IPS DF 6.9 (cell line): ENCODE data around the gene TPK1.
"Not testable (repeated sequence)": the region's sequence is repeated elsewhere in the genome, so short reads cannot be mapped to it uniquely, and the experiment has no call there.

ENCODE experiments used
- DNase-seq: peaks from one replicate; pipeline ENCODE4 v3.0.0-alpha.2; 2013; ENCODE audit warnings: low read depth, low spot score
- H3K27ac ChIP-seq: one replicate; pipeline ENCODE4 v1.5.1; 2013; ENCODE audit warnings: low read length, control low read depth
- H3K27me3 ChIP-seq: 2 replicates; pipeline ENCODE4 v1.6.1; 2013; ENCODE audit warnings: mild to moderate bottlenecking, low read length; ENCODE audit not compliant: control insufficient read depth, insufficient read depth
- H3K36me3 ChIP-seq: 2 replicates; pipeline ENCODE4 v1.6.1; 2013; ENCODE audit warnings: low read length; ENCODE audit not compliant: control insufficient read depth, insufficient read depth
- H3K4me1 ChIP-seq: 2 replicates; pipeline ENCODE4 v1.6.1; 2013; ENCODE audit warnings: low read length; ENCODE audit not compliant: control insufficient read depth, insufficient read depth
- H3K4me3 ChIP-seq: 2 replicates; pipeline ENCODE4 v1.5.1; 2013; ENCODE audit warnings: mild to moderate bottlenecking, low read length
- H3K9me3 ChIP-seq: 2 replicates; pipeline ENCODE4 v1.6.1; 2013; ENCODE audit warnings: low read length, inconsistent platforms; ENCODE audit not compliant: control insufficient read depth, insufficient read depth
- WGBS: extraction: QIAGEN DNeasy Blood & Tissue Kit; methylation state at CpG from one replicate; pipeline ENCODE4 v1.1.7; 2013; ENCODE audit warnings: mixed read lengths, missing lambda C conversion rate; ENCODE audit not compliant: insufficient read length, insufficient coverage; 5-methylcytosine and 5-hydroxymethylcytosine counted together

TPK1 gene

DNA sequence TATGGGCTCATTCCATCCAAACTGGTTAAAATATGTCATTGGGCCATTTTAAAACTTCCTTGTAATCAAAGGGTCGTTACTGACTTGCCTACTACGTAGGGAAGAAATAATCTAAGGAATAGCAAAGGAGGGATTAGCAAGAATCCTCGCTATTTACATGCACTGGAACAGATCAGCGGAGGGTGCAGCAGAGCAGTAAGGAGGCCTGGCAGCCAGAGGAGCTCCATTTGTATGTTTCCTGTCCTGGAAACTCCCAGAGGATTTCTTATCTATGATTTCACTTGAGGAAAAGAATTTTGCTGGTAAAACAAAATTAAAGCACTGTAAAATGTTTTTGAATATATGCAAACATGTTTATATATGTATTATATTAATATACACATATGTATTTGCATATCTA is 107.3 kb downstream of the TPK1 start:
- DNase-seq = no peak
- Histone ChIP-seq H3K4me3 (no peak overlapping the region), H3K4me1 (no peaks in the 10 kb centered on the region), H3K36me3 (no peaks in the 10 kb centered on the region), H3K27me3 (no peaks in the 10 kb centered on the region), H3K9me3 (no peaks in the 10 kb centered on the region), H3K27ac (no peak overlapping the region)
- no CpG with 5 or more reads among the region's 4 CpGs for WGBS

DNA sequence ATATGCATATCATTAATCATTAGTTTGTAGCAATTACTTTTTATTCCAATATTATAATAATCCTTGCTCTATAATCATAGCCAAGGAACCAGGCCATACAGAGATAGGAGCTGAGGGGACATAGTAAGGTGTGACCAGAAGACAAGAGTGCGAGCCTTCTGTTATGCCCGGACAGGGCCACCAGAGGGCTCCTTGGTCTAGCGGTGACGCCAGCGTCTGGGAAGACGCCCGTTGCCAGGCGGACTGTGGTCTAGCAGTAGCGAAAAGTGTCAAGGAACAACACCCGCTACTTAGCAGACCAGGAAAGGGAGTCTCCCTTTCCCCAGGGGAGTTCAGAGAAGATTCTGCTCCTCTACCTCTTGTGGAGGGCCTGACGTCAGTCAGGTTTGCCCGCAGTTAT is 109.0 kb downstream of the TPK1 start:
- H3K4me1 ChIP-seq, H3K36me3 ChIP-seq, H3K9me3 ChIP-seq, DNase-seq, H3K4me3 ChIP-seq, H3K27ac ChIP-seq, H3K27me3 ChIP-seq: not testable (repeated sequence)
- WGBS = no CpG with 5 or more reads among the region's 12 CpGs

DNA sequence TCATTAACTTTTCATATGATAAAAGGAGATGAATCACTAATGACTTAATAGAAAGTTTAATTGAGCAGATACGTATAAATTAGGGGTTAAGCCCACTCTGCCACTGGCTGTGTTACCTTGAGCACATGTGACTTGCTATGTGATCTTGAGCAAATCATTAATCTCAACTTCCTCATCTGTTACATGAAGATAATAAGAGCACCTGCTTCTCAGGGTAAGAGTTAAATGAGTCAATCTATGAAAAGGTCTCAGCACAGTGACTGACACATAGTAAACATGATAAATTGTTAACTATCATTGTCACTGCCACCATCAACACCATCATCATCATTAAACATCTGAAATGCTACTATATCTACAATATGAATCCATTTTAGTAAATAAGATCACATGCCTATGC is 110.8 kb downstream of the TPK1 start:
- DNase-seq = no peak
- Histone ChIP-seq H3K27ac (no peak overlapping the region), H3K4me3 (no peak overlapping the region)

DNA sequence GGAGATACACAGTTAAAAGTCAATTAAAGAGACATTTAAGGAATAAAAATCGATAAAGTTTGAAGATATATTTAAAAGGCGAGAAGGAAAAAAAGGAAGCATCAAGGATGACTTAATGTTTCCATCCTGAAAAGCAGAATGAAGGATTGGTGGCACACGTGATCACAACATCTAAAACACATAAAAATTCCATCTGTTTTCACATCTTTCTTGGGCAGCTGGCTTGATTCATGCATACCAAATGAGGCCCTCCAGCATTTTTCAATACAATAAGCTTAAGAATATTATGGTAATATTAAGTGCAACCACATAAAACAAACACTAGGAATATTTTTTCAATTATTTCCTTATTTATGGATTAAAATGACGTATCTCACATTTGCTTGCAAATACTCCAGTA is 112.6 kb downstream of the TPK1 start:
- H3K9me3 ChIP-seq = no peaks in the 10 kb centered on the region
- no peak overlapping the region for H3K4me3 ChIP-seq
- no peak overlapping the region for H3K27ac ChIP-seq
- DNase-seq = no peak
- H3K4me1 ChIP-seq = no peaks in the 10 kb centered on the region
- no peaks in the 10 kb centered on the region for H3K36me3 ChIP-seq
- H3K27me3 ChIP-seq = no peaks in the 10 kb centered on the region
- 100% methylated on average over 2 of the region's 4 CpGs for WGBS

More for the DNA sequence above, 110.8 kb downstream of the TPK1 start:
- Histone ChIP-seq H3K4me1 (no peaks in the 10 kb centered on the region), H3K36me3 (no peaks in the 10 kb centered on the region), H3K9me3 (no peaks in the 10 kb centered on the region), H3K27me3 (no peaks in the 10 kb centered on the region)
- no CpG with 5 or more reads among the region's 1 CpG for WGBS

DNA sequence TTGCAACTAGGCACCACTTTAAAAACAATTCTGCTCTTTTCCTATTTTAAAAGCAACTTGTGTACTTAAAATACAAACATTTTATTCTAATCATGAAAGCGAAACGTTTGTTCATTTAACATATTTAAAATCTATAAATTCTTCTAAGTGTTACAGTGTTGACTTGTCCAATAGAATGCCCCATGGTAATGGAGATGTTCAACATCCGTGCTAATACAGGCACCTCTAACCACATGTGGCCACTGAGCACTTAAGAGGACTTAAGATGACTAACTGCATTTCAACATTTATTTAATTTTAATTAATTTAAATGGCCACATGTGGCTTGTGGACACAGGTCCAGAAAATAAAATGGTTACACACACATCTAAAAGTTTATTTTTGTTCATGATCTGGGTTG is 115.1 kb downstream of the TPK1 start:
- Histone ChIP-seq H3K4me1 (no peaks in the 10 kb centered on the region), H3K4me3 (no peak overlapping the region), H3K27ac (no peak overlapping the region), H3K36me3 (no peaks in the 10 kb centered on the region), H3K9me3 (no peaks in the 10 kb centered on the region), H3K27me3 (no peaks in the 10 kb centered on the region)
- WGBS = 100% methylated on average over 2 of the region's 3 CpGs
- DNase-seq = no peak

DNA sequence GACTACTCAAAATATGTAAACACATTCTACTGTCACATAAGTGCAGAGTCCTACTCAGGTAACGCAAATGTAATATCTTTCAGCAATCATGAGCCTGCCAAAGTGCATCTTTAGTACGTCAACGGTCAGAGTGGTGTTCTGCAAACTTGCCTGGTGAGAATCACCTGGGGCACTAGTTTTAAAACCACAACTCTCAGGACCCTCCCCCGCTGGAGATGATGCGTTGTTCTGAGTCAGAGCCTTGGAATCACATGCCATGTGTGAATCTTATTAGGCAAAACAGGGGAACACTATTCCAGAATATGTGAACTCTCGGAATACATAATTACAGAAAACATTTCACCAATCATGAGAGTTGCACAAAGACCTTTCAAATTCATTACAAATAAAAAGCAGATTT is 115.7 kb downstream of the TPK1 start:
- H3K4me3 ChIP-seq = no peak overlapping the region
- no peaks in the 10 kb centered on the region for H3K4me1 ChIP-seq
- H3K27ac ChIP-seq = no peak overlapping the region
- WGBS = no CpG with 5 or more reads among the region's 6 CpGs
- H3K36me3 ChIP-seq = no peaks in the 10 kb centered on the region
- peak; percentile 13 for DNase-seq
- H3K27me3 ChIP-seq = no peaks in the 10 kb centered on the region
- no peaks in the 10 kb centered on the region for H3K9me3 ChIP-seq

DNA sequence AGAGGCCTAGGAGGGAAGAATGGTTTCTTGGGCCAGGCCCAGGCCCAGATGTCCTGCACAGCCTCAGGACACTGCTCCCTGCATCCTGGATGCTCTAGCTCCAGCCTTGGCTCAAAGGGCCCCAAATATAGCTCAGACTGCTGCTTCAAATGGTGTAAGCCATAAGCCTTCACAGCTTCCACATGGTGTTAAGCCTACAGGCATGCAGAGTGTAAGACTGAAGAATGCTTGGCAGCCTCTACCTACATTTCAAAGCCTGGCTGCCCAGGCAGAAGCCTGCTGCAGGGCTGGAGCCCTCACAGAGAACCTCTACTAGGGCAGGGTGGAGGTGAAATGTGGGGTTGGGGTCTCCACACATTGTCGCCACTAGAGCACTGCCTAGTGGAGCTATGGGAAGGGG is 118.1 kb downstream of the TPK1 start:
- no peak overlapping the region for H3K27ac ChIP-seq
- WGBS = no CpG with 5 or more reads among the region's 1 CpG

DNA sequence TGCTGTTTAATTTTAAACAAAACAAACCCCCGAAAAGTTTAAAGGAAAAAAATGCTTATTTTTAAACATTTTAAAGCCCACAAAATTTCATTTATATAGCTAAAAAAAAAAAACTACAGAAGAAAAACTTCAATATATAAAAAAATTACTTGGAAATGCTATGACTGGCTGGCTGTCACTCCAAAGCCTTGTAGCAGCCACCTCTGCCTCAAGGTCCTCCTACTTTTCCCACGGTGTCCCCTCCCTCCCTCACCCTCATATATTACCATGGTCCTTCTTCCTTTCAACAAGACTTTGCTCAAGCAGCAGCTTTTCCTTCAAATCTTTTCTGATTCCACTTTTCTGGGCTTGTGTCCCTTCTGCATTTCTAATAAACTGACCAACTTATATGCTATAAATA is 122.0 kb downstream of the TPK1 start:
- Histone ChIP-seq H3K36me3 (no peaks in the 10 kb centered on the region), H3K27me3 (no peaks in the 10 kb centered on the region), H3K4me1 (no peaks in the 10 kb centered on the region), H3K9me3 (no peaks in the 10 kb centered on the region), H3K27ac (no peak overlapping the region), H3K4me3 (no peak overlapping the region)
- no peak for DNase-seq
- 100% methylated on average over 1 of the region's 2 CpGs for WGBS

More for the DNA sequence above, 118.1 kb downstream of the TPK1 start:
- no peaks in the 10 kb centered on the region for H3K36me3 ChIP-seq
- no peaks in the 10 kb centered on the region for H3K9me3 ChIP-seq
- no peak overlapping the region for H3K4me3 ChIP-seq
- DNase-seq = no peak
- no peaks in the 10 kb centered on the region for H3K27me3 ChIP-seq
- H3K4me1 ChIP-seq = no peaks in the 10 kb centered on the region

DNA sequence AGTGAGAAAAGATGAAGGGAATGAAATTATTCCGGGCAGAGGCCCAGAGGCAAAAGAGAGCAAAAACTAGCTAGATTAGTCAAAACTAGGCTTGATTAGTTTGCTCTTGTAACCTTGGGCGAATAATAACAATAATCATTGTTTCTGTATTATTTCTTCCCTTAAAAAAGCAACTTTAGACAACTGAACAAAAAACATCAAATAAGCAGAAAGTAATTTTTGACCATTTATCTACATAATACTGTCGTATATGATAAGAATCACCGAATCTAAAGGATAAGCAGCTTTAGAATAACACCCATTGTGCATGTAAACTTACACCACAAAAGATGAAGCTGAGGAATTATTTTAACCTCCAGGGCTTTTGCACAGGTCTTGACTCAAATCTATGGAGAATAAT is 125.1 kb downstream of the TPK1 start:
- no peak overlapping the region for H3K4me3 ChIP-seq
- WGBS = no CpG with 5 or more reads among the region's 4 CpGs
- H3K27ac ChIP-seq = no peak overlapping the region
- no peaks in the 10 kb centered on the region for H3K27me3 ChIP-seq
- H3K36me3 ChIP-seq = no peaks in the 10 kb centered on the region
- no peak for DNase-seq
- no peaks in the 10 kb centered on the region for H3K9me3 ChIP-seq
- H3K4me1 ChIP-seq = no peaks in the 10 kb centered on the region

DNA sequence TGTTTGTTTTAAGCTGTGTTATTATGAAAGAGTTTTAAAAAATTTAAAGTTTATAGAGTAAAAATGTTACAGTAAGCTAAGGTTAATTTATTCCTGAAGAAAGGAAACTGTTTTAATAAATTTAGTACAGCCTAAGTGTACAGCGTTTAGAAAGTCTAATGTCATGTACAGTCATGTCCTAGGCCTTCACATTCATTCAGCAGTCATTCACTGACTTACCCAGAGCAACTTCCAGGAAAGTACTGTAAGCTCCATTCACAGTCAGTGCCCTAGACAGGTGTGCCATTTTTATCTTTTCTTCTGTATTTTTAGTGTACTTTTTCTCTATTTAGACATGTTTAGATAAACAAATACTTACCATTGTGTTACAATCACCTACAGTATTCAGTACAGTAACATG is 126.8 kb downstream of the TPK1 start:
- DNase-seq = no peak
- Histone ChIP-seq H3K4me3 (no peak overlapping the region), H3K9me3 (no peaks in the 10 kb centered on the region), H3K4me1 (no peaks in the 10 kb centered on the region), H3K27me3 (no peaks in the 10 kb centered on the region), H3K36me3 (no peaks in the 10 kb centered on the region), H3K27ac (no peak overlapping the region)
- WGBS = no CpG with 5 or more reads among the region's 1 CpG

DNA sequence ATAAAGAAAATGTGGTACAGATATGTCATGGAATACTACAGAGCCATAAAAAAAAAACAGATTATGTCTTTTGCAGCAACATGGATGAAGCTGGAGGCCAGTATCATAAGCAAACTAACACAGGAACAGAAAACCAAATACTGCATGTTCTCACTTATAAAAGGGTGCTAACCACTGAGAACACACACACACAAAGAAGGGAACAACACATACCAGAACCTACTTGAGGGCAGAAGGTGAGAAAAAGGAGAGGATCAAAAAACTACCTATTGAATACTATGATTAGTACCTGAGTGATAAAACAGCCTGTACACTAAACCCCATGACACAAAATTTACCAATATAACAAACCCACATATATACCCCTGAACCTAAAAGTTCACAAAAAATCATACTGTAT is 144.6 kb downstream of the TPK1 start:
- no peaks in the 10 kb centered on the region for H3K27me3 ChIP-seq
- H3K4me1 ChIP-seq = no peaks in the 10 kb centered on the region
- no peaks in the 10 kb centered on the region for H3K36me3 ChIP-seq
- DNase-seq = no peak
- no peak overlapping the region for H3K27ac ChIP-seq
- no peaks in the 10 kb centered on the region for H3K9me3 ChIP-seq
- H3K4me3 ChIP-seq = no peak overlapping the region
